Osteocyte (in vitro differentiated cells): ENCODE measurements around the gene ACIN1. TPM values are rescaled to one million over a fixed set of nuclear protein-coding genes. Genes with fewer than 3 reads are reported as not detected.
"Not testable (repeated sequence)": the region's sequence is repeated elsewhere in the genome, so short reads cannot be mapped to it uniquely, and the experiment has no call there.

Experiments used
- DNase-seq: peaks from one replicate; pipeline ENCODE4 v3.0.0; 2021; ENCODE audit warnings: mixed read lengths; ENCODE audit not compliant: unreplicated experiment; ENCODE audit errors: extremely low spot score
- H3K27ac Mint-ChIP-seq: one replicate; pipeline ENCODE4 v1.8.0; 2021; ENCODE audit warnings: mild to moderate bottlenecking, mixed read lengths; ENCODE audit not compliant: unreplicated experiment
- H3K27me3 Mint-ChIP-seq: one replicate; pipeline ENCODE4 v1.8.0; 2021; ENCODE audit warnings: mixed read lengths; ENCODE audit not compliant: unreplicated experiment
- H3K36me3 Mint-ChIP-seq: one replicate; pipeline ENCODE4 v1.8.0; 2021; ENCODE audit warnings: mixed read lengths; ENCODE audit not compliant: unreplicated experiment
- H3K4me1 Mint-ChIP-seq: one replicate; pipeline ENCODE4 v1.8.0; 2021; ENCODE audit warnings: mixed read lengths; ENCODE audit not compliant: unreplicated experiment
- H3K4me3 Mint-ChIP-seq: one replicate; pipeline ENCODE4 v1.8.0; 2021; ENCODE audit warnings: mild to moderate bottlenecking, moderate library complexity, mixed read lengths; ENCODE audit not compliant: unreplicated experiment
- H3K9me3 Mint-ChIP-seq: one replicate; pipeline ENCODE4 v1.8.0; 2021; ENCODE audit warnings: mixed read lengths; ENCODE audit not compliant: unreplicated experiment
- total RNA-seq: library from RNA; stranded (reverse); gene quantifications from 2 replicates; pipeline ENCODE4 v1.2.1, GENCODE V29; 2021
- TF ChIP-seq, protein P1 (sequence below): fragments of 200-600 bp; sonication (generic); IDR thresholded peaks from 2 replicates; pipeline ENCODE4 v1.5.0; 2021; ENCODE audit warnings: antibody characterized with exemption, mild to moderate bottlenecking, moderate library complexity

ACIN1 gene
- total RNA-seq, 1 donor from 2014 or later = 241 TPM

GRCh38 chr14:23110579-23111365 lies 15.8 kb upstream of the ACIN1 start:
- DNase-seq = no peak
- peaks cover 35% of the 10 kb centered on the region for H3K4me1 Mint-ChIP-seq
- no peak overlapping the region for H3K4me3 Mint-ChIP-seq
- no peaks in the 10 kb centered on the region for H3K27me3 Mint-ChIP-seq
- TF ChIP-seq, protein P1, sequence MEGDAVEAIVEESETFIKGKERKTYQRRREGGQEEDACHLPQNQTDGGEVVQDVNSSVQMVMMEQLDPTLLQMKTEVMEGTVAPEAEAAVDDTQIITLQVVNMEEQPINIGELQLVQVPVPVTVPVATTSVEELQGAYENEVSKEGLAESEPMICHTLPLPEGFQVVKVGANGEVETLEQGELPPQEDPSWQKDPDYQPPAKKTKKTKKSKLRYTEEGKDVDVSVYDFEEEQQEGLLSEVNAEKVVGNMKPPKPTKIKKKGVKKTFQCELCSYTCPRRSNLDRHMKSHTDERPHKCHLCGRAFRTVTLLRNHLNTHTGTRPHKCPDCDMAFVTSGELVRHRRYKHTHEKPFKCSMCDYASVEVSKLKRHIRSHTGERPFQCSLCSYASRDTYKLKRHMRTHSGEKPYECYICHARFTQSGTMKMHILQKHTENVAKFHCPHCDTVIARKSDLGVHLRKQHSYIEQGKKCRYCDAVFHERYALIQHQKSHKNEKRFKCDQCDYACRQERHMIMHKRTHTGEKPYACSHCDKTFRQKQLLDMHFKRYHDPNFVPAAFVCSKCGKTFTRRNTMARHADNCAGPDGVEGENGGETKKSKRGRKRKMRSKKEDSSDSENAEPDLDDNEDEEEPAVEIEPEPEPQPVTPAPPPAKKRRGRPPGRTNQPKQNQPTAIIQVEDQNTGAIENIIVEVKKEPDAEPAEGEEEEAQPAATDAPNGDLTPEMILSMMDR = no peak
- H3K9me3 Mint-ChIP-seq = no peaks in the 10 kb centered on the region
- H3K27ac Mint-ChIP-seq = no peak overlapping the region
- H3K36me3 Mint-ChIP-seq = no peaks in the 10 kb centered on the region

GRCh38 chr14:23109769-23110168 lies 14.8 kb upstream of the ACIN1 start:
- Mint-ChIP-seq H3K36me3 (no peaks in the 10 kb centered on the region), H3K9me3 (no peaks in the 10 kb centered on the region), H3K4me1 (peaks cover 38% of the 10 kb centered on the region), H3K4me3 (no peak overlapping the region), H3K27me3 (no peaks in the 10 kb centered on the region), H3K27ac (no peak overlapping the region)
- no peak for DNase-seq
- TF ChIP-seq, protein P1 = no peak

DNA sequence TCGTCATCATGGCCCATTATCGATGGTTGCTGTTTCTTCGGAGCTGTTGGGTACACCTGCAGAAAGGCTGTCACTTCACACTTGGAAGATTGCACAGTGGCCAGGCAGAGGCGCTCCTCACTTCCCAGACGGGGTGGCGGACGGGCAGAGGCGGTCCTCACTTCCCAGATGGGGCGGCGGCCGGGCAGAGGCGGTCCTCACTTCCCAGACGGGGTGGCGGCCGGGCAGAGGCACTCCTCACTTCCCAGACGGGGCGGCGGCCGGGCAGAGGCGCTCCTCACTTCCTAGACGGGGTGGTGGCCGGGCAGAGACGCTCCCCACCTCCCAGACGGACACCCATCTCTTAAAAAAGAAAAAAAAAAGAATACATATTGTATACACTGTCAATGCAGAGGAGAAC lies 13.2 kb upstream of the ACIN1 start:
- H3K4me1 Mint-ChIP-seq = peaks cover 26% of the 10 kb centered on the region
- not testable (repeated sequence) for DNase-seq, H3K27me3 Mint-ChIP-seq, H3K36me3 Mint-ChIP-seq, H3K4me3 Mint-ChIP-seq, H3K27ac Mint-ChIP-seq, H3K9me3 Mint-ChIP-seq

DNA sequence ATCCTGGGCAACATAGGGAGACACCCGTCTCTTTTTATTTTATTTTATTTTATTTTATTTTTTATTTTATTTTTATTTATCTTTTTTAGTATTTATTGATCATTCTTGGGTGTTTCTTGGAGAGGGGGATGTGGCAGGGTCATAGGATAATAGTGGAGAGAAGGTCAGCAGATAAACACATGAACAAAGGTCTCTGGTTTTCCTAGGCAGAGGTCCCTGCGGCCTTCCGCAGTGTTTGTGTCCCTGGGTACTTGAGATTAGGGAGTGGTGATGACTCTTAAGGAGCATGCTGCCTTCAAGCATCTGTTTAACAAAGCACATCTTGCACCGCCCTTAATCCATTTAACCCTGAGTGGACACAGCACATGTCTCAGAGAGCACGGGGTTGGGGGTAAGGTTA lies 12.7 kb upstream of the ACIN1 start:
- not testable (repeated sequence) for H3K27me3 Mint-ChIP-seq, H3K36me3 Mint-ChIP-seq, H3K4me3 Mint-ChIP-seq, DNase-seq, H3K9me3 Mint-ChIP-seq, H3K27ac Mint-ChIP-seq
- H3K4me1 Mint-ChIP-seq = peaks cover 25% of the 10 kb centered on the region

DNA sequence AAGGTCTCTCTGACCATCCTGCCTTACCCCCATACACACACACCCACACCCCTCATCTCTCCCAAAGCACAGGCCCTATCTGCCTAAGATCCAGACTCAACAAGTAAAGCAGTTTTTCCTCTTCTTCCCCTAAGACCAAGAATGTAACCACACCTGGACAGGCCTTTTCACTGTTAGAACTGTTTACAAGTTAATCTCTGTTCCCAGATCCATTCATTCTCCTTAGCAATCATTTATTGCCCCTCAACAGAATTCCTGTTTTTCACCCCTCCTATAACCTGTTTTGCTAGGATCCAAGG lies 11.8 kb upstream of the ACIN1 start:
- no peak for DNase-seq
- H3K4me3 Mint-ChIP-seq = no peak overlapping the region
- no peak overlapping the region for H3K27ac Mint-ChIP-seq
- no peaks in the 10 kb centered on the region for H3K9me3 Mint-ChIP-seq
- H3K4me1 Mint-ChIP-seq = peaks cover 24% of the 10 kb centered on the region
- H3K27me3 Mint-ChIP-seq = no peaks in the 10 kb centered on the region
- TF ChIP-seq, protein P1 = no peak
- H3K36me3 Mint-ChIP-seq = no peaks in the 10 kb centered on the region

GRCh38 chr14:23105348-23105824 lies 10.4 kb upstream of the ACIN1 start:
- H3K4me3 Mint-ChIP-seq = no peak overlapping the region
- peaks cover 24% of the 10 kb centered on the region for H3K4me1 Mint-ChIP-seq
- H3K27ac Mint-ChIP-seq = peak overlapping the region; percentile 66
- DNase-seq = no peak
- H3K9me3 Mint-ChIP-seq = no peaks in the 10 kb centered on the region
- H3K27me3 Mint-ChIP-seq = no peaks in the 10 kb centered on the region
- TF ChIP-seq, protein P1 = no peak
- H3K36me3 Mint-ChIP-seq = peaks cover 2% of the 10 kb centered on the region
